ENCODE results near the gene NMNAT1. TPM values are rescaled to one million over a fixed set of nuclear protein-coding genes. Genes with fewer than 3 reads are reported as not detected.
A peak's percentile ranks its signal among the peaks of the same experiment; 100 is the strongest.
"Not testable (repeated sequence)": the region's sequence is repeated elsewhere in the genome, so short reads cannot be mapped to it uniquely, and the experiment has no call there.

Gene NMNAT1
- total RNA-seq, 2 donors from 2014 or later = 9.8 to 12.3 TPM

DNA sequence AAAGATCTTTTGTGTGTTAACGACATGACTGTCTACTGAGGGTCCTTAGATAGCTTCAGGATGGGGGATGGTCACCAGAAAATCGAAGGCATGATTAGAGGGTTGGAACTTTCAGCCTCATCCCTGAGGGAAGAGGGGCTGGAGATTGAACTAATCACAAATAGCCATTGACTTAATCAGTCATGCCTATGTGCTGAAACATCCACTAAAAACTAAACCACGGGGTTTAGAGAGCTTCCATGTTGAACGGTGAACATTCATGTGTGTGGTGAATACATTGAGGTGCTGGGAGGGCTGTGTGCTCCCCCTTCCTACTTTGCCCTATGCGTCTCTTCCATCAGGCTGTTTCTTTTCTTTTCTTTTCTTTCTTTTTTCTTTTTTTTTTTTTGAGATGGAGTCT lies 70.7 kb downstream of the NMNAT1 start:
- H3K36me3 Mint-ChIP-seq = no peaks in the 10 kb centered on the region
- peaks cover 0 to 3% of the 10 kb centered on the region in 2 donors for H3K27me3 Mint-ChIP-seq
- ATAC-seq = no peak
- no peak for DNase-seq (ENCODE audit: low spot score)
- H3K9me3 Mint-ChIP-seq = no peaks in the 10 kb centered on the region
- no peak overlapping the region for H3K4me3 Mint-ChIP-seq
- H3K4me1 Mint-ChIP-seq (ENCODE audit: low read depth in 2 of 2) = no peaks in the 10 kb centered on the region
- H3K27ac Mint-ChIP-seq = no peak overlapping the region

- Mint-ChIP-seq H3K27ac (no peak overlapping the region), H3K4me3 (no peak overlapping the region), H3K9me3 (no peaks in the 10 kb centered on the region), H3K4me1 (ENCODE audit: low read depth in 2 of 2) (no peaks in the 10 kb centered on the region), H3K27me3 (peaks cover 0 to 3% of the 10 kb centered on the region in 2 donors), H3K36me3 (no peaks in the 10 kb centered on the region)
- no peak for DNase-seq (ENCODE audit: low spot score)
- ATAC-seq = no peak
Measured at GRCh38 chr1:10019561-10019960, 76.3 kb downstream of the NMNAT1 start.

GRCh38 chr1:10020086-10020485 lies 76.8 kb downstream of the NMNAT1 start:
- DNase-seq (ENCODE audit: low spot score) = no peak

DNA sequence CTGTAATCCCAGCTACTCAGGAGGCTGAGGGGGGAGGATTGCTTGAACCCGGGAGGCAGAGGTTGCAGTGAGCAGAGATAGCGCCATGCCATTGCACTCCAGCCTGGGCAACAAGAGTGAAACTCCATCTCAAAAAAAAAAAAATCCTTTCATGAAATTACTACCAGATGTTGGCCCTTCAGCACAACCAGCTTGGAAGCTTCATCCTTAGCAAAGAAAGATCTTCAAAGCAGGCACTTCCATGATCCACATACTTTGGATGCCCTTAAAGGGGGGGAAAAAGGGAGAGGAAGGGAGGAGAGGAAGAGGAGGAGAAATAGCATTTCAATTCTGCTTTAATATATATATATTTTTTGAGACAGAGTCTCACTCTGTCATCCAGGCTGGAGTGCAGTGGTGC lies 77.4 kb downstream of the NMNAT1 start:
- H3K27me3 Mint-ChIP-seq; ATAC-seq; DNase-seq (ENCODE audit: low spot score); H3K4me3 Mint-ChIP-seq; H3K9me3 Mint-ChIP-seq; H3K36me3 Mint-ChIP-seq; H3K4me1 Mint-ChIP-seq (ENCODE audit: low read depth in 2 of 2); H3K27ac Mint-ChIP-seq: not testable (repeated sequence)

More at GRCh38 chr1:10020086-10020485, 76.8 kb downstream of the NMNAT1 start:
- Mint-ChIP-seq H3K27ac (no peak overlapping the region), H3K36me3 (no peaks in the 10 kb centered on the region), H3K27me3 (no peaks in the 10 kb centered on the region), H3K4me3 (no peak overlapping the region), H3K4me1 (ENCODE audit: low read depth in 2 of 2) (no peaks in the 10 kb centered on the region), H3K9me3 (no peaks in the 10 kb centered on the region)
- ATAC-seq = no peak

DNA sequence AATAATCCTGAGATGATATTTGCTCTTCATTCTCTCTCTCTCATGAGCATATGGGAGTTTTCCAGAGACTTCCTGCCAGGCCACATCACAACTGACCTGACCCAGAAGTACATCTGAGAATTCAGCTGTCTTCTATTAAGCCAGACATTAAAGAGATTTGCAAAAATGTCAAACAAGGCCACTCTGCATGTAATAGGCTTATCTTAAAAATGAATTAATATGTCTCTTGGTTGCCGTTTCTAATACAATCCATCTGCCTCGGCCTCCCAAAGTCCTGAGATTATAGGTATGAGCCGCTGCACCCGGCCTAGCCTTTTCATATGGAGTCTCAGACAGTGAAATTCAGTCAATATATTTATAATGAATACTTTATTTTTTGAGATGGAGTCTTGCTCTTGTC lies 78.7 kb downstream of the NMNAT1 start:
- H3K9me3 Mint-ChIP-seq; DNase-seq (ENCODE audit: low spot score); H3K27me3 Mint-ChIP-seq; H3K4me1 Mint-ChIP-seq (ENCODE audit: low read depth in 2 of 2); ATAC-seq; H3K27ac Mint-ChIP-seq; H3K4me3 Mint-ChIP-seq; H3K36me3 Mint-ChIP-seq: not testable (repeated sequence)

- Mint-ChIP-seq H3K4me3 (no peak overlapping the region), H3K27me3 (no peaks in the 10 kb centered on the region), H3K27ac (no peak overlapping the region), H3K4me1 (ENCODE audit: low read depth in 2 of 2) (no peaks in the 10 kb centered on the region), H3K9me3 (no peaks in the 10 kb centered on the region), H3K36me3 (no peaks in the 10 kb centered on the region)
- ATAC-seq = no peak
- DNase-seq (ENCODE audit: low spot score) = no peak
Measured at GRCh38 chr1:10022656-10023055, 79.4 kb downstream of the NMNAT1 start.

GRCh38 chr1:10025354-10025753 lies 82.1 kb downstream of the NMNAT1 start:
- no peak overlapping the region for H3K4me3 Mint-ChIP-seq
- DNase-seq (ENCODE audit: low spot score) (no peak), ATAC-seq (no peak)
- no peaks in the 10 kb centered on the region for H3K9me3 Mint-ChIP-seq
- no peaks in the 10 kb centered on the region for H3K4me1 Mint-ChIP-seq (ENCODE audit: low read depth in 2 of 2)
- no peaks in the 10 kb centered on the region for H3K36me3 Mint-ChIP-seq
- H3K27me3 Mint-ChIP-seq = no peaks in the 10 kb centered on the region
- no peak overlapping the region for H3K27ac Mint-ChIP-seq

DNA sequence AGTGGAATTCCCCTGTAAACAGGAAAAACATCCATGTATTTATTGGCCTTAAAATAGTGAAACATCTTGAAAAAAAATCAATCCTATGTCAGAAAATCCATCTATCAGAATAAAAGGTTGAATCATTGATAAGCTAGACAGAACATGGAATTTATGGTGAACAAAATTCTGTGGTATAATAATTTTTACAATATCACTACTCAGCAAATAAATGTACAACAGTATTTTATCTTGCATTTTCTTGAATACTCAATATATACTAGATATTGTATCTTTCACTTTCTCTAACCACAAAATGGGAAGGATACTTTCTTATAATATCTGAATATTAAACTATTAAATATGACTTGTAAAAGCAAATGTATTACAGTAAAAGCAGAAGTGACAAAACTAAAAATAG lies 83.8 kb downstream of the NMNAT1 start:
- DNase-seq (ENCODE audit: low spot score) (no peak), ATAC-seq (no peak)
- Mint-ChIP-seq H3K4me1 (ENCODE audit: low read depth in 2 of 2) (peaks cover 0 to 1% of the 10 kb centered on the region in 2 donors), H3K9me3 (no peaks in the 10 kb centered on the region), H3K4me3 (no peak overlapping the region), H3K36me3 (no peaks in the 10 kb centered on the region), H3K27ac (no peak overlapping the region), H3K27me3 (no peaks in the 10 kb centered on the region)

DNA sequence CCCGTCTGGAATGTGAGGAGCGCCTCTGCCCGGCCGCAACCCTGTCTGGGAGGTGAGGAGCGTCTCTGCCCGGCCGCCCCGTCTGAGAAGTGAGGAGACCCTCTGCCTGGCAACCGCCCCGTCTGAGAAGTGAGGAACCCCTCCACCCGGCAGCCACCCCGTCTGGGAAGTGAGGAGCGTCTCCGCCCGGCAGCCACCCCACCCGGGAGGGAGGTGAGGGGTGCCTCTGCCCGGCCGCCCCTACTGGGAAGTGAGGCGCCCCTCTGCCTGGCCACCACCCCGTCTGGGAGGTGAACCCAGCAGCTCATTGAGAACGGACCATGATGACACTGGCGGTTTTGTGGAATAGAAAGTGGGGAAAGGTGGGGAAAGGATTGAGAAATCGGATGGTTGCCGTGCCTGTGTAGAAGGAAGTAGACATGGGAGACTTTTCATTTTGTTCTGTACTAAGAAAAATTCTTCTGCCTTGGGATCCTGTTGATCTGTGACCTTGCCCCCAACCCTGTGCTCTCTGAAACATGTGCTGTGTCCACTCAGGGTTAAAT lies 85.8 kb downstream of the NMNAT1 start:
- not testable (repeated sequence) for H3K4me3 Mint-ChIP-seq; H3K27ac Mint-ChIP-seq; H3K9me3 Mint-ChIP-seq; H3K27me3 Mint-ChIP-seq; DNase-seq (ENCODE audit: low spot score); ATAC-seq; H3K36me3 Mint-ChIP-seq
- H3K4me1 Mint-ChIP-seq (ENCODE audit: low read depth in 2 of 2) = peaks cover 7 to 16% of the 10 kb centered on the region in 2 donors

DNA sequence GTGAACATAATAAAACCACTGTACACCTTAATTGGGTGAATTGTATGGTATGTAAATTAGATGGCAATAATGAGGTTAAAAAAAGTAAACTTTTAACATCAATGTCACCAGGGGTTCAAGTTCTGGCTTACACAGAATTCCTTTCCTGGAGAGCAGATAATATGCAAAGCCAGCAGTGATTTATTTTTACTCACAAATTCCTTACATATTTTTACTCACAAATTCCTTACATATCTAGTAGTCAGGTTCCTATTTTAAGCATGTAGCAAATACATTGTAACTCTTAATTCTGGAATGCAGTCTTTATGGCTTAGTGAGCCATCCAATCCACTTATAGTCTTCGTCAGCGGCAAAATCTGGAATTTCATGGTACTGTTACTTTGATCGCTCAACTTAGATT lies 88.2 kb downstream of the NMNAT1 start:
- Mint-ChIP-seq H3K9me3 (no peaks in the 10 kb centered on the region), H3K4me3 (no peak overlapping the region), H3K27me3 (no peaks in the 10 kb centered on the region), H3K4me1 (ENCODE audit: low read depth in 2 of 2) (peaks cover 12 to 24% of the 10 kb centered on the region in 2 donors), H3K27ac (no peak overlapping the region), H3K36me3 (no peaks in the 10 kb centered on the region)
- ATAC-seq (no peak), DNase-seq (ENCODE audit: low spot score) (no peak)

GRCh38 chr1:10032590-10033358 lies 89.5 kb downstream of the NMNAT1 start, which contains the start of gene UBE4B:
UBE4B (plus strand) TSS chr1:10032958; CDS start chr1:10033671, 713 bp downstream.
- DNase-seq (ENCODE audit: low spot score) (peak; percentile 99), ATAC-seq (peak; percentile 99)
- Mint-ChIP-seq H3K36me3 (no peaks in the 10 kb centered on the region), H3K27ac (peak within 1 kb of the TSS; percentile 89 to 96), H3K9me3 (no peaks in the 10 kb centered on the region), H3K4me1 (ENCODE audit: low read depth in 2 of 2) (peaks cover 12 to 24% of the 10 kb centered on the region in 2 donors), H3K27me3 (no peaks in the 10 kb centered on the region), H3K4me3 (peak within 1 kb of the TSS; percentile 83)

GRCh38 chr1:10033359-10033845 lies 90.1 kb downstream of the NMNAT1 start:
- H3K4me3 Mint-ChIP-seq = peak overlapping the region; percentile 83
- no peaks in the 10 kb centered on the region for H3K27me3 Mint-ChIP-seq
- peaks cover 12 to 24% of the 10 kb centered on the region in 2 donors for H3K4me1 Mint-ChIP-seq (ENCODE audit: low read depth in 2 of 2)
- DNase-seq (ENCODE audit: low spot score) (no peak), ATAC-seq (peak; percentile 8 to 13)
- peak overlapping the region; percentile 89 to 96 for H3K27ac Mint-ChIP-seq
- no peaks in the 10 kb centered on the region for H3K36me3 Mint-ChIP-seq
- no peaks in the 10 kb centered on the region for H3K9me3 Mint-ChIP-seq
